Subcutaneous adipose tissue (tissue), 4 donors: Measurements from ENCODE around the gene TSC1. TPM values are rescaled to one million over a fixed set of nuclear protein-coding genes. Genes with fewer than 3 reads are reported as not detected.

Experiments used
- CTCF ChIP-seq: fragments of 450-650 bp; IDR thresholded peaks from one replicate; pipeline ENCODE4 v1.5.1; 2016; ENCODE audit warnings: low read depth, mild to moderate bottlenecking, control low read depth, antibody characterized with exemption, moderate library complexity
- total RNA-seq, 4 donors: library from RNA; depleted of rRNA; stranded (reverse); fragments of >200 nt; gene quantifications; one replicate each; pipeline ENCODE4 v1.1.0, GENCODE V29; 2016

The TSC1 gene
- total RNA-seq, 4 donors from 2014 or later = 43.4 to 63.1 (median 51.4) TPM

- TF ChIP-seq CTCF = no peak
Measured at GRCh38 chr9:132878695-132879456, 65.5 kb downstream of the TSC1 start, which contains the start of gene SPACA9. Gene SPACA9, plus strand, starts transcription at chr9:132878898. Its CDS starts 5,050 bp downstream, at chr9:132883948.

GRCh38 chr9:132877824-132878694 is 66.4 kb downstream of the TSC1 start, which contains the start of gene AK8:
Gene AK8, minus strand, starts transcription at chr9:132878284. Its CDS starts 29 bp downstream, at chr9:132878255.
- TF ChIP-seq CTCF = no peak

- TF ChIP-seq CTCF = no peak
Measured at GRCh38 chr9:132877458-132877823, 67.0 kb downstream of the TSC1 start.

GRCh38 chr9:132876849-132877248 is 67.6 kb downstream of the TSC1 start:
- TF ChIP-seq CTCF = no peak

- no peak for TF ChIP-seq CTCF
Measured at GRCh38 chr9:132875159-132875558, 69.3 kb downstream of the TSC1 start.

GRCh38 chr9:132873403-132873802 is 71.0 kb downstream of the TSC1 start:
- no peak for TF ChIP-seq CTCF

- no peak for TF ChIP-seq CTCF
Measured at GRCh38 chr9:132869266-132869665, 75.2 kb downstream of the TSC1 start.
